Endothelial cell of umbilical vein (primary cell): ENCODE data around the gene LRRC31.

Experiments
- JUN ChIP-seq: IDR thresholded peaks from 2 replicates; pipeline ENCODE4 v1.6.1; 2011; ENCODE audit warnings: borderline replicate concordance, low read depth; ENCODE audit not compliant: insufficient read length, insufficient read depth
- POLR2A ChIP-seq: IDR thresholded peaks from 2 replicates; pipeline ENCODE4 v1.6.1; 2012; ENCODE audit warnings: low read depth, mild to moderate bottlenecking, control low read depth, low read length
- TF ChIP-seq, protein P1 (sequence below), 2 donors: IDR thresholded peaks; 1 replicate in 1 of 2; 2 replicates in 1 of 2; pipeline ENCODE4 v1.5.1; 2011; ENCODE audit warnings: low read length in 2 of 2, mild to moderate bottlenecking in 2 of 2, moderate library complexity in 2 of 2, control low read depth in 1 of 2, inconsistent platforms in 1 of 2, low read depth in 1 of 2; ENCODE audit not compliant: insufficient read depth in 1 of 2; ENCODE audit errors: extremely low read depth in 1 of 2
- TF ChIP-seq, protein P2 (sequence below): IDR thresholded peaks from 2 replicates; pipeline ENCODE4 v1.6.1; 2011; ENCODE audit not compliant: insufficient read depth, insufficient read length

DNA sequence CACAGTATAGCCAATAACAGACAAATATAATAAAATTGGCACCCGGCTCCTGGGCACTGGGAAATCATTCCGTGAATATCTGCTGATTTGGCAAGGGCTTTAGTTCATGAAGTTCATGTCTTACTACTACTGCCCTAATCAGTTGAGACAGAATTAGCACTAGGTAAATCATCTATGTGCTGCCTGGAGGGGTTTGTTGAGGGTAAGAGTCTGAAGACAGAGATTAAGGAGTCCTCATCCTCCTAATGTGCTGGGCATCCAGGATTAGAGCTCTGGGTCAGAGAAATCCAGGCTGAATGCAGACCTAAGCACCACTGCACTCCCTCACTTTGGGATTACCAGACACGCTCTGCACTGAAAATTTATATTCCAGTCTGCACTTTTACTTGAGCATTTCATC, 43.6 kb upstream of the LRRC31 start:
- TF ChIP-seq, protein P1, sequence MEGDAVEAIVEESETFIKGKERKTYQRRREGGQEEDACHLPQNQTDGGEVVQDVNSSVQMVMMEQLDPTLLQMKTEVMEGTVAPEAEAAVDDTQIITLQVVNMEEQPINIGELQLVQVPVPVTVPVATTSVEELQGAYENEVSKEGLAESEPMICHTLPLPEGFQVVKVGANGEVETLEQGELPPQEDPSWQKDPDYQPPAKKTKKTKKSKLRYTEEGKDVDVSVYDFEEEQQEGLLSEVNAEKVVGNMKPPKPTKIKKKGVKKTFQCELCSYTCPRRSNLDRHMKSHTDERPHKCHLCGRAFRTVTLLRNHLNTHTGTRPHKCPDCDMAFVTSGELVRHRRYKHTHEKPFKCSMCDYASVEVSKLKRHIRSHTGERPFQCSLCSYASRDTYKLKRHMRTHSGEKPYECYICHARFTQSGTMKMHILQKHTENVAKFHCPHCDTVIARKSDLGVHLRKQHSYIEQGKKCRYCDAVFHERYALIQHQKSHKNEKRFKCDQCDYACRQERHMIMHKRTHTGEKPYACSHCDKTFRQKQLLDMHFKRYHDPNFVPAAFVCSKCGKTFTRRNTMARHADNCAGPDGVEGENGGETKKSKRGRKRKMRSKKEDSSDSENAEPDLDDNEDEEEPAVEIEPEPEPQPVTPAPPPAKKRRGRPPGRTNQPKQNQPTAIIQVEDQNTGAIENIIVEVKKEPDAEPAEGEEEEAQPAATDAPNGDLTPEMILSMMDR (IDR thresholded peaks at IDR 0.05; ENCODE audit: extremely low read depth in 1 of 2, insufficient read depth in 1 of 2, low read depth in 1 of 2, low read length in 2 of 2): no peak
- TF ChIP-seq, protein P2, sequence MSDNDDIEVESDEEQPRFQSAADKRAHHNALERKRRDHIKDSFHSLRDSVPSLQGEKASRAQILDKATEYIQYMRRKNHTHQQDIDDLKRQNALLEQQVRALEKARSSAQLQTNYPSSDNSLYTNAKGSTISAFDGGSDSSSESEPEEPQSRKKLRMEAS: no peak
- TF ChIP-seq JUN (no peak), POLR2A (no peak)
